Panc1 (cell line): ENCODE results near the gene MAPK1IP1L.

ENCODE experiments used
- POLR2AphosphoS5 ChIP-seq: IDR thresholded peaks from 2 replicates; pipeline ENCODE4 v1.6.1; 2012; ENCODE audit warnings: mild to moderate bottlenecking, low read depth, low read length, moderate library complexity
- REST ChIP-seq, 2 experiments: IDR thresholded peaks; 2 replicates each; pipeline ENCODE4 v1.6.1; 2011 to 2012; ENCODE audit warnings: low read depth in 2 of 2, control low read depth in 1 of 2, low read length in 1 of 2, mild to moderate bottlenecking in 1 of 2, moderate library complexity in 1 of 2; ENCODE audit not compliant: insufficient read depth in 1 of 2
- SIN3A ChIP-seq: IDR thresholded peaks from 2 replicates; pipeline ENCODE4 v1.6.1; 2012; ENCODE audit warnings: low read depth, mild to moderate bottlenecking, low read length, moderate library complexity, borderline replicate concordance; ENCODE audit not compliant: insufficient read depth
- TCF7L2 ChIP-seq: IDR thresholded peaks from 2 replicates; pipeline ENCODE4 v1.6.1; 2011; ENCODE audit warnings: mild to moderate bottlenecking, low read depth, low read length, inconsistent platforms
- TF ChIP-seq, protein P1 (sequence below): fragments of 450-650 bp; IDR thresholded peaks from 2 replicates; pipeline ENCODE4 v1.5.1; 2017; ENCODE audit warnings: mild to moderate bottlenecking

GRCh38 chr14:55028066-55028465 is 23.4 kb upstream of the MAPK1IP1L start:
- no peak for TF ChIP-seq REST (IDR thresholded peaks at IDR 0.05; ENCODE audit: insufficient read depth in 1 of 2, low read depth in 2 of 2, low read length in 1 of 2)
- TF ChIP-seq, protein P1, sequence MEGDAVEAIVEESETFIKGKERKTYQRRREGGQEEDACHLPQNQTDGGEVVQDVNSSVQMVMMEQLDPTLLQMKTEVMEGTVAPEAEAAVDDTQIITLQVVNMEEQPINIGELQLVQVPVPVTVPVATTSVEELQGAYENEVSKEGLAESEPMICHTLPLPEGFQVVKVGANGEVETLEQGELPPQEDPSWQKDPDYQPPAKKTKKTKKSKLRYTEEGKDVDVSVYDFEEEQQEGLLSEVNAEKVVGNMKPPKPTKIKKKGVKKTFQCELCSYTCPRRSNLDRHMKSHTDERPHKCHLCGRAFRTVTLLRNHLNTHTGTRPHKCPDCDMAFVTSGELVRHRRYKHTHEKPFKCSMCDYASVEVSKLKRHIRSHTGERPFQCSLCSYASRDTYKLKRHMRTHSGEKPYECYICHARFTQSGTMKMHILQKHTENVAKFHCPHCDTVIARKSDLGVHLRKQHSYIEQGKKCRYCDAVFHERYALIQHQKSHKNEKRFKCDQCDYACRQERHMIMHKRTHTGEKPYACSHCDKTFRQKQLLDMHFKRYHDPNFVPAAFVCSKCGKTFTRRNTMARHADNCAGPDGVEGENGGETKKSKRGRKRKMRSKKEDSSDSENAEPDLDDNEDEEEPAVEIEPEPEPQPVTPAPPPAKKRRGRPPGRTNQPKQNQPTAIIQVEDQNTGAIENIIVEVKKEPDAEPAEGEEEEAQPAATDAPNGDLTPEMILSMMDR: no peak
- TF ChIP-seq POLR2AphosphoS5: no peak
- TF ChIP-seq TCF7L2: no peak
- TF ChIP-seq SIN3A: no peak
